H9 (cell line): ENCODE data around the gene CD93. TPM values are rescaled to one million over a fixed set of nuclear protein-coding genes. Genes with fewer than 3 reads are reported as not detected.

ENCODE experiments used
- DNase-seq: peaks from one replicate; pipeline ENCODE4 v3.0.0-alpha.2; 2017
- H2AFZ ChIP-seq: one replicate; pipeline ENCODE4 v1.6.1; 2013; ENCODE audit warnings: mild to moderate bottlenecking, low read length, control low read depth, moderate library complexity
- H2AK5ac ChIP-seq: 2 replicates; pipeline ENCODE4 v1.6.1; 2013; ENCODE audit warnings: low read length, control low read depth, mixed read lengths; ENCODE audit not compliant: insufficient read length
- H2BK120ac ChIP-seq: one replicate; pipeline ENCODE4 v1.6.1; 2013; ENCODE audit warnings: low read depth, mild to moderate bottlenecking, low read length, control low read depth, inconsistent platforms; ENCODE audit not compliant: poor library complexity, severe bottlenecking
- H2BK12ac ChIP-seq: 2 replicates; pipeline ENCODE4 v1.6.1; 2013; ENCODE audit warnings: low read length, control low read depth, mixed read lengths, low read depth; ENCODE audit not compliant: insufficient read length
- H2BK15ac ChIP-seq: 2 replicates; pipeline ENCODE4 v1.6.1; 2013; ENCODE audit warnings: low read depth, low read length, control low read depth
- H2BK20ac ChIP-seq: one replicate; pipeline ENCODE4 v1.6.1; 2013; ENCODE audit warnings: low read depth, mild to moderate bottlenecking, low read length, control low read depth, inconsistent platforms; ENCODE audit not compliant: poor library complexity, severe bottlenecking
- H2BK5ac ChIP-seq: 2 replicates; pipeline ENCODE4 v1.6.1; 2013; ENCODE audit warnings: low read length, control low read depth, mixed read lengths; ENCODE audit not compliant: insufficient read length
- H3K14ac ChIP-seq: 2 replicates; pipeline ENCODE4 v1.6.1; 2013; ENCODE audit warnings: low read length, control low read depth; ENCODE audit not compliant: insufficient read depth
- H3K18ac ChIP-seq: 2 replicates; pipeline ENCODE4 v1.6.1; 2013; ENCODE audit warnings: low read depth, mild to moderate bottlenecking, mixed read lengths, low read length, control low read depth; ENCODE audit not compliant: insufficient read length
- H3K23ac ChIP-seq: 2 replicates; pipeline ENCODE4 v1.6.1; 2013; ENCODE audit warnings: low read length, control low read depth, mixed read lengths, low read depth; ENCODE audit not compliant: insufficient read length
- H3K23me2 ChIP-seq: 2 replicates; pipeline ENCODE4 v1.6.1; 2013; ENCODE audit warnings: low read depth, mild to moderate bottlenecking, mixed read lengths, low read length, control low read depth; ENCODE audit not compliant: insufficient read length, poor library complexity, severe bottlenecking
- H3K27ac ChIP-seq: 2 replicates; pipeline ENCODE4 v1.5.1; 2013; ENCODE audit warnings: low read length, control low read depth, mixed read lengths, low read depth; ENCODE audit not compliant: insufficient read length
- H3K27me3 ChIP-seq: 2 replicates; pipeline ENCODE4 v1.6.1; 2013; ENCODE audit warnings: low read length, control low read depth, inconsistent platforms; ENCODE audit not compliant: insufficient read depth
- H3K4ac ChIP-seq: 2 replicates; pipeline ENCODE4 v1.6.1; 2013; ENCODE audit warnings: low read depth, mild to moderate bottlenecking, control low read depth, inconsistent platforms, low read length, moderate library complexity
- H3K4me1 ChIP-seq: 2 replicates; pipeline ENCODE4 v1.6.1; 2013; ENCODE audit warnings: low read length, control low read depth, inconsistent platforms; ENCODE audit not compliant: insufficient read depth
- H3K4me2 ChIP-seq: 2 replicates; pipeline ENCODE4 v1.6.1; 2013; ENCODE audit warnings: low read length, control low read depth, mixed read lengths; ENCODE audit not compliant: insufficient read length, insufficient read depth
- H3K56ac ChIP-seq: 2 replicates; pipeline ENCODE4 v1.6.1; 2013; ENCODE audit warnings: low read depth, mild to moderate bottlenecking, mixed read lengths, low read length, control low read depth; ENCODE audit not compliant: insufficient read length
- H3K79me1 ChIP-seq: 2 replicates; pipeline ENCODE4 v1.6.1; 2013; ENCODE audit warnings: low read depth, mild to moderate bottlenecking, moderate library complexity, low read length, control low read depth, inconsistent platforms; ENCODE audit not compliant: insufficient read depth, poor library complexity, severe bottlenecking
- H3K79me2 ChIP-seq: 2 replicates; pipeline ENCODE4 v1.6.1; 2013; ENCODE audit warnings: low read length, control low read depth, inconsistent platforms; ENCODE audit not compliant: insufficient read depth
- H3K9ac ChIP-seq: 2 replicates; pipeline ENCODE4 v1.6.1; 2013; ENCODE audit warnings: low read length, control low read depth, mixed read lengths; ENCODE audit not compliant: insufficient read length; ENCODE audit errors: extremely low read depth
- H3K9me3 ChIP-seq: one replicate; pipeline ENCODE4 v1.6.1; 2013; ENCODE audit warnings: low read depth, low read length, inconsistent platforms; ENCODE audit not compliant: control insufficient read depth
- H3T11ph ChIP-seq: one replicate; pipeline ENCODE4 v1.6.1; 2013; ENCODE audit warnings: mild to moderate bottlenecking, low read length, control low read depth, inconsistent platforms
- H4K20me1 ChIP-seq: one replicate; pipeline ENCODE4 v1.6.1; 2013; ENCODE audit not compliant: control insufficient read depth, insufficient read length, insufficient read depth
- H4K5ac ChIP-seq: 2 replicates; pipeline ENCODE4 v1.6.1; 2013; ENCODE audit warnings: low read depth, mild to moderate bottlenecking, mixed read lengths, low read length, control low read depth; ENCODE audit not compliant: insufficient read length
- H4K8ac ChIP-seq: replicated peaks from 2 replicates; pipeline ENCODE4 v1.6.1; 2013; ENCODE audit warnings: low read length, control low read depth, mixed read lengths, low read depth; ENCODE audit not compliant: insufficient read length
- H4K91ac ChIP-seq: 2 replicates; pipeline ENCODE4 v1.6.1; 2013; ENCODE audit warnings: low read depth, mild to moderate bottlenecking, moderate library complexity, mixed read lengths, low read length, control low read depth; ENCODE audit not compliant: insufficient read length
- H3K27ac Mint-ChIP-seq, 3 experiments: 2 replicates in 2 of 3; 3 replicates in 1 of 3; pipeline ENCODE4 v1.8.0; 2020 to 2021; ENCODE audit warnings: mixed read lengths in 3 of 3, mild to moderate bottlenecking in 1 of 3, moderate library complexity in 1 of 3
- H3K27me3 Mint-ChIP-seq: 2 replicates; pipeline ENCODE4 v1.8.0; 2021; ENCODE audit warnings: low read depth, mild to moderate bottlenecking, moderate library complexity, mixed read lengths
- H3K36me3 Mint-ChIP-seq, 3 experiments: 2 replicates in 2 of 3; 3 replicates in 1 of 3; pipeline ENCODE4 v1.8.0; 2020 to 2021; ENCODE audit warnings: low read depth in 3 of 3, mixed read lengths in 3 of 3; ENCODE audit not compliant: insufficient read depth in 1 of 3
- H3K4me1 Mint-ChIP-seq, 2 experiments: 2 replicates each; pipeline ENCODE4 v1.8.0; 2020; ENCODE audit warnings: mixed read lengths in 2 of 2
- H3K4me3 Mint-ChIP-seq, 2 experiments: 2 replicates in 1 of 2; 3 replicates in 1 of 2; pipeline ENCODE4 v1.8.0; 2020 to 2021; ENCODE audit warnings: mild to moderate bottlenecking in 2 of 2, mixed read lengths in 2 of 2, moderate library complexity in 1 of 2
- H3K9me3 Mint-ChIP-seq, 2 experiments: 2 replicates in 1 of 2; 3 replicates in 1 of 2; pipeline ENCODE4 v1.8.0; 2020; ENCODE audit warnings: mild to moderate bottlenecking in 2 of 2, mixed read lengths in 2 of 2, moderate library complexity in 1 of 2
- CTCF ChIP-seq: fragments of 200-600 bp; sonication (generic); conservative IDR thresholded peaks from 3 replicates; pipeline ENCODE4 v1.8.0; 2021; ENCODE audit warnings: antibody characterized with exemption, mild to moderate bottlenecking
- WGBS: extraction: QIAGEN DNeasy Blood & Tissue Kit; methylation state at CpG from one replicate; pipeline ENCODE4 v1.1.7; 2013; ENCODE audit warnings: missing lambda C conversion rate, low lambda C conversion rate, mixed read lengths; ENCODE audit not compliant: insufficient read length; ENCODE audit errors: extremely low coverage; 5-methylcytosine and 5-hydroxymethylcytosine counted together
- total RNA-seq: library from RNA; stranded (reverse); gene quantifications from 2 replicates; pipeline ENCODE4 v1.2.1, GENCODE V29; 2021

CD93 gene
- total RNA-seq, 1 experiment from 2014 or later, result not detected

- Histone ChIP-seq H2BK5ac (no peak overlapping the region), H2BK20ac (no peak overlapping the region), H3K9me3 (no peaks in the 10 kb centered on the region), H2BK15ac (no peak overlapping the region), H4K20me1 (no peaks in the 10 kb centered on the region), H3K9ac (no peak overlapping the region), H3K27ac (no peak overlapping the region), H3K18ac (no peak overlapping the region), H4K5ac (no peak overlapping the region), H4K8ac (no peak overlapping the region), H3T11ph (no peak overlapping the region), H3K79me1 (no peaks in the 10 kb centered on the region), H2BK120ac (no peak overlapping the region), H3K23ac (no peak overlapping the region), H3K56ac (no peak overlapping the region), H2AK5ac (no peak overlapping the region), H2BK12ac (no peak overlapping the region), H3K4me2 (no peak overlapping the region), H3K23me2 (no peaks in the 10 kb centered on the region), H3K4ac (no peak overlapping the region), H4K91ac (no peak overlapping the region), H3K79me2 (no peaks in the 10 kb centered on the region), H3K14ac (0 out of 2 replicates have a peak overlapping the region, but pooled peaks have one; percentile 22), H3K4me1 (no peaks in the 10 kb centered on the region), H2AFZ (no peak overlapping the region), H3K27me3 (no peaks in the 10 kb centered on the region)
- no CpG with 5 or more reads among the region's 7 CpGs for WGBS
- DNase-seq, result no peak
- H3K4me1 Mint-ChIP-seq, result 0 out of 4 replicates have a peak, but pooled peaks cover 0 to 2% of the 10 kb centered on the region in 2 experiments
- peaks cover 0 to 2% (median 0%) of the 10 kb centered on the region in 3 experiments; a peak in 1 of 7 replicates for H3K36me3 Mint-ChIP-seq
- H3K9me3 Mint-ChIP-seq, result peaks cover 0 to 3% of the 10 kb centered on the region in 2 experiments; a peak in 3 of 5 replicates
- TF ChIP-seq CTCF, result no peak
- no peak overlapping the region for H3K4me3 Mint-ChIP-seq
- H3K27ac Mint-ChIP-seq, result no peak overlapping the region
- no peaks in the 10 kb centered on the region; the same call in none of the 2 replicates for H3K27me3 Mint-ChIP-seq
These were observed 46.9 kb upstream of the CD93 start for GRCh38 chr20:23132930-23133559.
